SK-N-SH treated with all-trans-retinoic acid at 6 μM for 48 hours (cell line): ENCODE data around the gene CHST14.

Experiments used
- ATAC-seq: fragments of 200-7000 bp; cut with Tn5 transposase; 3 replicates; pipeline ENCODE4 v1.9.1; 2020; ENCODE audit warnings: mild to moderate bottlenecking, moderate library complexity
- ARNTL ChIP-seq: fragments of 450-650 bp; formaldehyde crosslinking; IDR thresholded peaks from 2 replicates; pipeline ENCODE4 v1.5.0; 2020; ENCODE audit warnings: low read depth, mild to moderate bottlenecking, moderate library complexity, borderline replicate concordance
- BACH2 ChIP-seq: fragments of 250-450 bp; sonication (Bioruptor Pico); IDR thresholded peaks from 2 replicates; pipeline ENCODE4 v1.9.0; 2021; ENCODE audit warnings: mild to moderate bottlenecking, borderline replicate concordance
- CREB5 ChIP-seq: fragments of 250-450 bp; sonication (Bioruptor Pico); IDR thresholded peaks from 2 replicates; pipeline ENCODE4 v1.5.1; 2020; ENCODE audit warnings: low read depth, mild to moderate bottlenecking, moderate library complexity
- CSDC2 ChIP-seq: fragments of 250-450 bp; sonication (Bioruptor Pico); IDR thresholded peaks from 2 replicates; pipeline ENCODE4 v1.5.0; 2020; ENCODE audit warnings: mild to moderate bottlenecking, moderate library complexity
- CSRNP3 ChIP-seq: fragments of 250-450 bp; sonication (Bioruptor Pico); IDR thresholded peaks from 2 replicates; pipeline ENCODE4 v1.5.1; 2021; ENCODE audit warnings: mild to moderate bottlenecking, moderate library complexity
- ESRRG ChIP-seq: fragments of 250-450 bp; sonication (Bioruptor Pico); IDR thresholded peaks from 2 replicates; pipeline ENCODE4 v1.6.1; 2021; ENCODE audit warnings: mild to moderate bottlenecking
- GLIS3 ChIP-seq: fragments of 250-450 bp; sonication (Bioruptor Pico); IDR thresholded peaks from 2 replicates; pipeline ENCODE4 v1.5.0; 2020; ENCODE audit warnings: mild to moderate bottlenecking, moderate library complexity
- ISL1 ChIP-seq: fragments of 250-450 bp; sonication (Bioruptor Pico); IDR thresholded peaks from 2 replicates; pipeline ENCODE4 v2.1.2; 2022; ENCODE audit warnings: mild to moderate bottlenecking, moderate library complexity
- PATZ1 ChIP-seq: fragments of 250-450 bp; sonication (Bioruptor Pico); IDR thresholded peaks from 2 replicates; pipeline ENCODE4 v1.8.0; 2020; ENCODE audit warnings: mild to moderate bottlenecking, moderate library complexity, borderline replicate concordance
- POU6F1 ChIP-seq: fragments of 250-450 bp; sonication (Bioruptor Pico); IDR thresholded peaks from 2 replicates; pipeline ENCODE4 v1.8.0; 2021; ENCODE audit warnings: low read depth, mild to moderate bottlenecking, moderate library complexity, borderline replicate concordance
- PPARA ChIP-seq: fragments of 250-450 bp; sonication (Bioruptor Pico); IDR thresholded peaks from 2 replicates; pipeline ENCODE4 v1.5.0; 2020; ENCODE audit warnings: mild to moderate bottlenecking, borderline replicate concordance
- RARB ChIP-seq: fragments of 250-450 bp; sonication (Bioruptor Pico); IDR thresholded peaks from 2 replicates; pipeline ENCODE4 v1.8.0; 2021; ENCODE audit warnings: mild to moderate bottlenecking, moderate library complexity
- TCF4 ChIP-seq: fragments of 250-450 bp; sonication (Bioruptor Pico); IDR thresholded peaks from 2 replicates; pipeline ENCODE4 v1.8.0; 2021; ENCODE audit warnings: mild to moderate bottlenecking, moderate library complexity, borderline replicate concordance
- TOX ChIP-seq: fragments of 250-450 bp; sonication (Bioruptor Pico); IDR thresholded peaks from 2 replicates; pipeline ENCODE4 v1.8.0; 2021; ENCODE audit warnings: mild to moderate bottlenecking, moderate library complexity, borderline replicate concordance
- TSHZ2 ChIP-seq: fragments of 250-450 bp; sonication (Bioruptor Pico); IDR thresholded peaks from 2 replicates; pipeline ENCODE4 v1.5.0; 2020; ENCODE audit warnings: mild to moderate bottlenecking, moderate library complexity
- ZC3H10 ChIP-seq: fragments of 250-450 bp; sonication (Bioruptor Pico); IDR thresholded peaks from 2 replicates; pipeline ENCODE4 v1.5.1; 2021; ENCODE audit warnings: mild to moderate bottlenecking, moderate library complexity
- ZFP3 ChIP-seq: fragments of 250-450 bp; sonication (Bioruptor Pico); IDR thresholded peaks from 2 replicates; pipeline ENCODE4 v1.5.0; 2020; ENCODE audit warnings: mild to moderate bottlenecking, moderate library complexity
- ZFP30 ChIP-seq: fragments of 450-650 bp; formaldehyde crosslinking; IDR thresholded peaks from 2 replicates; pipeline ENCODE4 v1.5.0; 2022; ENCODE audit warnings: mild to moderate bottlenecking, moderate library complexity
- ZNF565 ChIP-seq: fragments of 450-650 bp; formaldehyde crosslinking; conservative IDR thresholded peaks from 2 replicates; pipeline ENCODE4 v1.5.0; 2020; ENCODE audit warnings: low read depth, mild to moderate bottlenecking, moderate library complexity
- ZNF70 ChIP-seq: fragments of 450-650 bp; formaldehyde crosslinking; IDR thresholded peaks from 2 replicates; pipeline ENCODE4 v1.5.0; 2020; ENCODE audit warnings: mild to moderate bottlenecking, moderate library complexity
- ZNF8 ChIP-seq: fragments of 450-650 bp; formaldehyde crosslinking; IDR thresholded peaks from 2 replicates; pipeline ENCODE4 v1.5.0; 2020; ENCODE audit warnings: mild to moderate bottlenecking, moderate library complexity

Gene CHST14

GRCh38 chr15:40437752-40438687, 32.8 kb upstream of the CHST14 start:
- no peak for ATAC-seq
- TF ChIP-seq ZNF70 (CRISPR knock-in tag) (no peak), ZFP30 (CRISPR knock-in tag) (no peak), ZFP3 (CRISPR knock-in tag) (no peak), ESRRG (CRISPR knock-in tag) (no peak), TSHZ2 (CRISPR knock-in tag) (no peak), CSDC2 (no peak), TOX (CRISPR knock-in tag) (no peak), PATZ1 (CRISPR knock-in tag) (no peak), CREB5 (CRISPR knock-in tag) (no peak), RARB (CRISPR knock-in tag) (no peak), BACH2 (CRISPR knock-in tag) (no peak), POU6F1 (CRISPR knock-in tag) (no peak), ZNF8 (no peak), ARNTL (CRISPR knock-in tag) (no peak), ZNF565 (CRISPR knock-in tag) (no peak), ISL1 (CRISPR knock-in tag) (no peak), TCF4 (CRISPR knock-in tag) (no peak), CSRNP3 (no peak)
- TF ChIP-seq, all 23 proteins: peak for 0

GRCh38 chr15:40438712-40439111, 32.1 kb upstream of the CHST14 start:
- no peak for ATAC-seq
- TF ChIP-seq PPARA (CRISPR knock-in tag) (no peak), TSHZ2 (CRISPR knock-in tag) (no peak), ZFP30 (CRISPR knock-in tag) (no peak), ESRRG (CRISPR knock-in tag) (no peak), GLIS3 (CRISPR knock-in tag) (no peak), ZFP3 (CRISPR knock-in tag) (no peak), ZNF565 (CRISPR knock-in tag) (no peak), RARB (CRISPR knock-in tag) (no peak), ZC3H10 (CRISPR knock-in tag) (no peak), PATZ1 (CRISPR knock-in tag) (no peak)
